GM23248 (cell line): ENCODE data around the gene DIP2C.

Experiments used
- EZH2 ChIP-seq: fragments of 200-600 bp; sonication (generic); IDR thresholded peaks from 2 replicates; pipeline ENCODE4 v1.6.1; 2018; ENCODE audit warnings: antibody characterized with exemption, mild to moderate bottlenecking; ENCODE audit not compliant: insufficient read depth, poor library complexity, severe bottlenecking
- EZH2phosphoT487 ChIP-seq: fragments of 200-600 bp; sonication (generic); IDR thresholded peaks from 2 replicates; pipeline ENCODE4 v1.6.1; 2018; ENCODE audit warnings: antibody characterized with exemption, moderate library complexity, mild to moderate bottlenecking, low read depth; ENCODE audit not compliant: insufficient read depth

DNA sequence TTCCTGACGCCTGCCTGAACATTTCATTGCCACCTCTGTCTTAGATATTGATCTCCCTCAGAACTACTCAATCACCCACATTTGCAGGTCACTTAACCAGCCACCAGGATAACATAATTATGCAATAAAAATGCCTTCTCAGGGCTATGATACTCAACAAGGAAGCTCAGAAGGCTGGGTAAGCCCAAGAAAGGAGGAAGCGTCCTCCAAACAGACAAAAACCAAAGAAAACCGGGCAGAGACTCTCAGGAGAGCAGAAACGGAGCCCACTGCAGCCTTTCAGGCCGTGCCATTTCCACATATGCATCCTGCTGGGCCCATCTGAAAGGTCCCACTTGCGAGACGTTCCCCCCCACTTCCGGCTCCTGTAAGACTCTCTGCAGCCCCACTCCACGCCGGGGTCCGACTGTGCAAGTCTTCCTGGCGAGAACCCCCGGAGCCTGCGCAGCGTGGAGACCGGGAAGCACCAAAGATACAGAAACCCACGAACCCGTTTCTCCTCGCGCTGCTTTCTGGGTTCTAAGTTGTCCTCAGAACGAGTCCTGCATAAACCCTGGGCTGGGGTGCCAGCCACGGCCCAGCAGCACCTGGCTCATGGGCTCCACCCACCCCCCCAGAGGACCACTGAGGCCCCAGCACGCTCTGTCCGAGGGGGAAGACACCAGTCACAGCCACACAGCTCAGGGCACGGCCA lies 83.7 kb downstream of the DIP2C start:
- TF ChIP-seq EZH2, result no peak
- no peak for TF ChIP-seq EZH2phosphoT487
